GM19351 (cell line): Measurements from ENCODE around the gene MYL2.
"Not testable (repeated sequence)": the region's sequence is repeated elsewhere in the genome, so short reads cannot be mapped to it uniquely, and the experiment has no call there.

Experiments used
- ATAC-seq: cut with Tn5 transposase; IDR thresholded peaks from one replicate; pipeline ENCODE4 v1.9.1; 2021; ENCODE audit warnings: mild to moderate bottlenecking, moderate library complexity; ENCODE audit not compliant: unreplicated experiment

The MYL2 gene, protein sequence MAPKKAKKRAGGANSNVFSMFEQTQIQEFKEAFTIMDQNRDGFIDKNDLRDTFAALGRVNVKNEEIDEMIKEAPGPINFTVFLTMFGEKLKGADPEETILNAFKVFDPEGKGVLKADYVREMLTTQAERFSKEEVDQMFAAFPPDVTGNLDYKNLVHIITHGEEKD

DNA sequence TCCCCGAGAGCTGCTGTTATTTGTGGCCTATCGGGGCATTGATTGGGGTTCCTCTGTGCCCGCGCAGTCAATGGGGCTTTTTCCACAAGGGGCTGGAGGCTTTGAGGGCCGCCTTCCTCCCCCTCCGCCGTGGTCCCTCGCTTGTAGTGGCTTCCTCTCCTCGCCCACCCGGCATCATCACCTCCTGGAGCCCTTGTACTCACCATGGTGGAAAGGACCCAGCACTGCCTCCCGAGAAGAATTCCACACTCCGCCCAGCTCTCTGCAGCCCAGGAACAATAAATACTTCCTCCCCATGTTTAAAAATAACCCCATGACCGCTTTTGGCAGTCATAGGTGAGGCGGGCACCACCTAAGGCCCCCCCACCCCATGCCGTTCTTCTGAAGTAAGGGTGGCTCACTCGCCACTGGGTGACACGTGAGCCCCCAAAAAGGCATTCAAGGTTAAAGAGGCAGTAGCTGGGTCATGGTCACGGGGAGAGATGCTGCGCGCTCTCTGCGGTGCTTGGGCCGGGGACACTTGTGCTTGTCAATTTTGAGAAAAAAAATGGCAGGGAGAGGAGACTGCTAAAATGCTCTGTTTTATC lies at the start of gene MYL2:
Gene MYL2, minus strand, starts transcription at position 256 of the 587 bp plus-strand sequence. Its CDS starts 50 bp downstream, at position 206.
- ATAC-seq, result no peak

DNA sequence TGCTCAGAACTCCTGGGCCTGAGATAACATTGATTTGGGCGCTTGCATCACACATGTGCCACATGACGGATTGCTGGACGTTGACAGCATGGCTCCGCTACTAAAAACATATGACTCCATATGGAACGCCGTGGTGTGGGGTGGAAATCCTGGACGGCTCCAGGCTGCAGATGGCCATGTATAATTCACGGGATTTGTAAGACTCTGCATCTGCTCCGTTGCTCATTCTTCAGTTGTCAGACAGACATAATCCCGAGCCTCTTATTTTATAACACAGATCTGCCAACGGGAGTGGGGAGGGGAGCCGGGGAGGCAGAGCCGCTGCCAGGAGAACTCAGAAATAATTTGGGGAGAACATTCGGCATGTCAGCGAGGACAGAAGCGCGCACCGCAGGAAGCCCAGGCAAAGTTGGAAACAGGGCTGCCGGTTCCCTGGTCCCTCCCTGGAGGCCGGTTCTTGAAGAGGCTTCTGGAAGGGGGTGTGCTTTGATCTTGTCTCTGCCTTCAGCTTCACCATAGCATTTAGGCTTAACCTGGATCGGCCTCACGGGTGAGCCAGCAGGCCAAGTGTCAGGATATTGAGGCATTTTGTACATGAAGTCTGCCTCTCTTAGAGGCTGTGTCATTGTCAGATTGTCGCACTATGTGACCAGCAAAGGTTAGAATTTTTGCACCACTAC lies 45.8 kb upstream of the MYL2 start:
- no peak for ATAC-seq

DNA sequence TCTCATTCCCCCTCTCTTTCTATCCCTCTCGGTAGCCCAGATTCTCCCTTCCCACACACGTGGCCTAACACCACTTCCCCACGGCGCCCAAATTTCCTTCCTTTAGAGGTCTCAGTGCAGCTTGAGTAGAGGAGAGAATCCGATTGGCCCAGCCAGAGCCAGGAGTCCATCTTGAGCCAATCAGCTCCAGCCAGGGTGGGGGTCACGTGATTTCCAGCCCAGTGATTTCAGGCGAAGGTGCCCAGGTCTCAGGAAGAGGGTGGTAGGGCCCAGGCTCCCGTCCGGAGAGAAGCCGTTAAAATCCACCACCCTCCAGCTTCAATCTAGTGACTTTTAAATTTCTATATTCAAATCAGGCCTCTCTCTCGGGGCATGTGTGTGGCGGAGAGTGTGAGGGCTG lies 45.2 kb upstream of the MYL2 start:
- ATAC-seq, result no peak

DNA sequence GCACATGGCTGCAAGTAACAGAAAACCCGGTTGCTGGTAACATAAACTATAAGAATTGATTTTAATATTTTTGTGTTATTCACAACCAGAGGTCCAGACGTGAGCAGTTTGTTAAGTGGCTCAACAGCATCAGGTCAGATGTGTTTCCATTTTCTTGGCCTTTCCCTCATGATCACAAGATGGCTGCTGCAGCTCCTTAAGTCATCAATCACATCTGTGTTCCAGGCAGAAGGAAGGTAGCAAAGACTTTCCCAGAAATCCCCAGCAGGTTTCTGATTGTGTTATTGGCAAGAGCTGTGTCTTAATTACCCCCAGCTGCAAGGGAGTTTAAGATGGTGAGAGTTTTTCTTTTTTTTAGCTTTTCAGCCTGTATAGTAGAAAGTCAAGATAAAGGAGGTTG lies 40.4 kb upstream of the MYL2 start:
- ATAC-seq, result no peak

DNA sequence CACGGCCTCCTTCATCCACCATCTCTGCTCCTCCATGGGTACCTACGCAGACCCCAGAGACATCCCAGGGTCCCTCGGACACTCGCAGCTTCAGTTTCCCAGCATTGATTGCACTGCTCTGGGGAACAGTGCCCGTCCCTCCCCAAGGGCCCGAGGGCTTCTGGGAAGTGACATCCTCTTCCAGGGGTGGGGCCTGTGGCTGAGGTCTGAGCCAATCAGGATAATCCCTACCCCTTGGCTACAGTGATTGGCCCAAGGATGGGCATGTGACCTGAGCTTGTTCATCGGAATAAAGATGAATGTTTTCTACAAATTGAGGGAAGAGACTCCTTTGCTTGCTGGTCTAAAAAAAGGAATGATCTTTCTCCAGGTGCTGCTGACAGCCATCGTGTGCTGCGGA lies 37.3 kb upstream of the MYL2 start:
- no peak for ATAC-seq

DNA sequence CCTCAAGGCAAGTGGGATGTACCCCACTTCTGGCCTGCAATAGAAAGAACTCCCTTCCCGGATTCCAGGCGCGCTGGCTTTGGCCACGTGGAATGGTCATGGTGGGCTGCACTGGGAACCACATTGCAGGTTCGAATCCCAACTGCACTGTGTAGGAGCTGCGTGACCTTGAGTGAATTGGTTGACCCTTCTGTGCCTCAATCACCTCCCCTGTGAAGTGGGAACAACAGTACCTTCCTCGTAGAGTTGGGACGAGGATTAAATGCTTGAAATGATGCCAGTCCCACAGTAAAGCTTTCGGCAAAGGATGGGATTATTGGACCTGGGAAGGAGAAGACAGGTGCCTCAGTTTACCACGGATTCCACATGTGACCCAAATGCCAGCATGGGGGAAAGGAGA lies 36.8 kb upstream of the MYL2 start:
- no peak for ATAC-seq

DNA sequence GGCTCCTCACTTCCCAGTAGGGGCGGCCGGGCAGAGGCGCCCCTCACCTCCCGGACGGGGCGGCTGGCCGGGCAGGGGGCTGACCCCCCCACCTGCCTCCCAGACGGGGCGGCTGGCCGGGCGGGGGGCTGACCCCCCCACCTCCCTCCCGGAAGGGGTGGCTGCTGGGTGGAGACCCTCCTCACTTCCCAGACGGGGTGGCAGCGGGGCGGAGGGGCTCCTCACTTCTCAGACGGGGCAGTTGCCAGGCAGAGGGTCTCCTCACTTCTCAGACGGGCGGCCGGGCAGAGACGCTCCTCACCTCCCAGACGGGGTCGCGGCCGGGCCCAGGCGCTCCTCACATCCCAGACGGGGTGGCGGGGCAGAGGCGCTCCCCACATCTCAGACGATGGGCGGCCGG lies 30.5 kb upstream of the MYL2 start:
- ATAC-seq, result not testable (repeated sequence)

DNA sequence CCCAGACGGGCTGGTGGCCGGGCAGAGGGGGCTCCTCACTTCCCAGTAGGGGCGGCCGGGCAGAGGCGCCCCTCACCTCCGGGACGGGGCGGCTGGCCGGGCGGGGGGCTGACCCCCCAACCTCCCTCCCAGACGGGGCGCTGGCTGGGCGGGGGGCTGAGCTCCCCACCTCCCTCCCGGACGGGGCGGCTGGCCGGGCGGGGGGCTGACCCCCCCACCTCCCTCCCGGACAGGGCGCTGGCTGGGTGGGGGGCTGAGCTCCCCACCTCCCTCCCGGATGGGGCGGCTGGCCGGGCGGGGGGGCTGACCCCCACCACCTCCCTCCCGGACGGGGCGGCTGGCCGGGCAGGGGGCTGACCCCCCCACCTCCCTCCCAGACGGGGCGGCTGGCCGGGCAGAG lies 30.1 kb upstream of the MYL2 start:
- not testable (repeated sequence) for ATAC-seq

DNA sequence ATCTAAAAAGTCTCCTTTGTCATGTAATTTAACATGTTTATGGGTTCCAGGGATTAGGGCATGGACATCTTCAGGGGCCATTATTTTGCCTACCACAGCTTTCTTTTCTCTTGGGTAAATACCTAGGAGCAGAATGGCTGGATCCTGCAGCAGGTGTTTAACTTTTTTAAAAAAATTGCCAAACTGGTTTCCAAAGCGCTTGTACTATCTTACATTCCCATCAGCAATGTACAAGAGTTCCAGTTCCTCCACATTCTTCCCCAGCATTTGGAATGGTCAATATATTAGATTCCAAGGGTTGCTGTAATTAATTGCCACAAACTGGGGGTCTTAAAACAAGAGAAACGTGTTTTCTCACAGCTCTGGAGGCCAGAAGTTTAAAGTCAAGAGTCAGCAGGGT lies 27.7 kb upstream of the MYL2 start:
- ATAC-seq, result no peak

DNA sequence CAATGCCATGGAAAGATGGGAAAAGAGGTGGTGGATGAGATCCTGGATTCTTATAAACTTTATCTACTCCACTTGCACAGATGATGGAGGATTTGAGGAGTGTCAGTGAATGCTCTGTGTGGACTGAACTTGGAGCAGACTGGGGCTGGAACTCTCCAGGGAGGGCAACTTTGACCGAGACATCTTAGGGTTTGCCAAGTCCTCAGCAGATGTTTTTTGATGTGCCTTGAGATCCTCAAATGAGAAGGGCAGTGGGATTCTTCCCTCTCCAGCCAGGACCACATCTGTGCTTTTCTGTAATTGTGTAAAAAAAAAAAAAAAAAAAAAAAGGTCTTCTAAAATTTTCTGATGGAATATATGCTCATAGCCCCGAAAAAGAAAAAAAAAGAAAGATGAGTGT lies 23.0 kb upstream of the MYL2 start:
- no peak for ATAC-seq

DNA sequence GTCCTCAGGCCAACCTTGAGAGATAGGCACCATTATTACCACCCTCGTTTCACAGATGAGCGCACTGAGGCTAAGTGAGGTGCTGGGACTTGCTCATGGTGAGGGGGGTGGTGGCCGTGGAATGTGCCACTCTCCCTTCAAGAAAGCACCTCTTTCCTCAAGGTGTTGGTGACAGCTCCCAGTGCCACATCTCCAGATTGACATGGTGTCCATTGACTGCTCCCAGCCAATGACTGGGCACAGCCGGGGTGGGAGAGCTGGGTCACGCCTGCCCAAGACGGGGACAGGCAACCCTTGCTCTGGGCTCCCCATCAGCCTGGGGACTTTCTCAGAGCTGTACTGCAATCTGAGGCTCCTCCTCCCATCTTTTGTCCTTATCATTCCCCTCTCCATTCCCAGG lies 21.0 kb upstream of the MYL2 start:
- ATAC-seq, result no peak

DNA sequence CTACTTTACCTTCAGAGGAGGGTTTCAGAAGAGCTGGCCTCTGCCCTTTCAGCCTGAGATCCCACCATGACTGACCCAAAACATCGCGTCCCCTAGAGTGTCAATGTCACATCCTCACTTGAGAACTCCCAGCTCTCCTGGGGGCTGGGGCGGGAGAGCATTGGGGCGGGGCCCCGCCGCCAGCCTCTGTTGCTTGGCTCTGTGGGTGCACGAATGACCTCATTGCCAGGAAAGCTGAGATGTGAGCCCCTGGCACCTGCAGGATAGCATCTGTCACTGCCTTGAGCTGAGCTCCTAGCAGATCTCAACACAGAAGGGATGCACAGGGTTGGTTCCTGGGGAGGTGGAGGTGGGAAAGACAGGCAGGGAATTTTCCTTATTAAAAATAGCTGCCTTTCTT lies 20.6 kb upstream of the MYL2 start:
- ATAC-seq, result no peak

DNA sequence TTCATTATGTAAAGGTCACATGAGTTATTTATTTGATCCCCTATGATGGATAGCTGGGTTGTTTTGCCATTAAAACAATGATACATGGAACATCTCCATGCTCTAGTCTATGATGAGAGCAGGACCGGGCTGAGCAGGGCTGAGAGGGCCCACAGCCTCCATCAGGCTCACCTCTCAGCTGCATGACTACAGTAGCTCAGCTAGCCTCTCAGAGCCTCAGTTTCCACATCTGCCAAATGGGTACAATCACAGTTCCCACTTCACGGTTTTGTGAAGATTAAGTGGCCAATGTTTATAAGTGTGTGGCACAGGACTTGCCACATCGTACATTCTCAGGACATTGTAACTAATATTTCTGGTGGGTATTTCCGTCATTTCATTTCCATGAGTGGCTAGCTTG lies 19.9 kb upstream of the MYL2 start:
- no peak for ATAC-seq

DNA sequence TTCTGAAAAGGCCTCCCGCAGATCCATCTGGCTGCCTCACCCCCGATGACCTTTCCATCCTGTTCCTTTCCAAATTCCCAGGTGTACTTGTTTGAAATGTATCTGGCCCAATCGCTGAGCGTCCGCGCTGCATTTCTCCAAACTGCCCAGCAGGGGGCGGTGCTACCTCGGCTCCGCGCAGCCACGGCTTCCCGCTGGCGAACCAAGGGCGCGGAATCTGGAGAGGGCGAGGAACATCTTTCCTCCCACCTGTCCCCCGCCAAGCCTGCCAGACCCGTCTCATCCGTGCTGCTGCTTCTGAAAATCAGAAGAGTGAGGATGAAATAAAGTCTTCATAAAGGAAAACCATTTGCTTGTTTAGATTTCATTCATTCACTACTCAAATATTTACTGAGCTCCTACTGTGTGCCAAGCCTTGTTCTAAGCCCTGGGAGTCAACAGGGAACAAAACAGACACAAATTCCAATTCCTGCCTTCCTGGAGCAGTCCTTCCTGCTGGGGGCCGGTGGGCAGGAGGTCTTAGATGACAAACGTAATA lies 16.8 kb upstream of the MYL2 start:
- no peak for ATAC-seq

DNA sequence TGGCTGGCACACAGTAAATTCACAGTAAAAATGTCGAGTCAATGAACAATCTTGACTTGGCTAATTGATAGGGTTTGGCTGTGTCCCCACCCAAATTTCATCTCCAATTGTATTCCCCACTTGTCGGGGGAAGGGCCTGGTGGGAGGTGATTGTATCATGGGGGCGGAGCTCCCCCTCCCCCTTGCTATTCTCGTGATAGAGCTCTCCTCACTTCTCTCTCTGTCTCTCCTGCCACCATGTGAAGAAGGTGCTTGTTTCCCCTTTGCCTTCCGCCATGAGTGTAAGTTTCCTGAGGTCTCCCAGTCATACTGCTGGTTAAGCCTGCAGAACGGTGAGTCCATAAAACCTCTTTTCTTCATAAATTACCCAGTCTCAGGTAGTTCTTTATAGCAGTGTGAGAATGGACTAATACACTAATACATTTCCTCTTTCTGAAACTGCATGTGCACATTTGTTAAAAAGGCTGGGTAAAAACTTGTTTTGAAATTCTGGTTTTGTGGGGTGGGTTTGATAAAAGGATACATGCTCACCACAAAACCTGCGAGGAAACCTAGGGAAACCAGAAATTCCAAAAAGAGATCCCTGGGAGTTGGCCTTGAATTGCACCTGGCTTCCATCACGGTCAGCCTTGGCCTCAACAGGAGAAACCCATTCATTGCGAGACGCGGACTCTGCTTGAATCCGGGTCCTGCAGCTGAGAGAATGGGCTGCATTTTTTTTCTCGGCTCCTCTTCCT lies 16.2 kb upstream of the MYL2 start:
- ATAC-seq, result no peak

DNA sequence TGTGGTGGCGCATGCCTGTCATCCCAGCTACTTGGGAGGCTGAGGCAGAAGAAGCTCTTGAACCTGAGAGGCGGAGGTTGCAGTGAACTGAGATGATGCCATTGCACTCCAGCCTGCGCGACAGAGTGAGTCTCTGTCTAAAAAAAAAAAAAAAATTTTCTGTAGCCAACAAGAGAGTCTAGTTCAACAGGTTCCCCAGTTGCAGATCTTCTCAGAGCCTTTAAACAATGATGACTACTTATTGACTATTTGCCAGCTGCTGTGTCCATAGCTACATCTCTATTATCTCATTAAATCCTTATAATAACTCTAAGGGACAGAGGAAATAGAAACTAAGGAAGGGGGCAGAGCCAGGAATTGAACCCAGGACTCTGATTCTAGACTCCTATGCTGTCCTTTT lies 15.2 kb upstream of the MYL2 start:
- no peak for ATAC-seq

DNA sequence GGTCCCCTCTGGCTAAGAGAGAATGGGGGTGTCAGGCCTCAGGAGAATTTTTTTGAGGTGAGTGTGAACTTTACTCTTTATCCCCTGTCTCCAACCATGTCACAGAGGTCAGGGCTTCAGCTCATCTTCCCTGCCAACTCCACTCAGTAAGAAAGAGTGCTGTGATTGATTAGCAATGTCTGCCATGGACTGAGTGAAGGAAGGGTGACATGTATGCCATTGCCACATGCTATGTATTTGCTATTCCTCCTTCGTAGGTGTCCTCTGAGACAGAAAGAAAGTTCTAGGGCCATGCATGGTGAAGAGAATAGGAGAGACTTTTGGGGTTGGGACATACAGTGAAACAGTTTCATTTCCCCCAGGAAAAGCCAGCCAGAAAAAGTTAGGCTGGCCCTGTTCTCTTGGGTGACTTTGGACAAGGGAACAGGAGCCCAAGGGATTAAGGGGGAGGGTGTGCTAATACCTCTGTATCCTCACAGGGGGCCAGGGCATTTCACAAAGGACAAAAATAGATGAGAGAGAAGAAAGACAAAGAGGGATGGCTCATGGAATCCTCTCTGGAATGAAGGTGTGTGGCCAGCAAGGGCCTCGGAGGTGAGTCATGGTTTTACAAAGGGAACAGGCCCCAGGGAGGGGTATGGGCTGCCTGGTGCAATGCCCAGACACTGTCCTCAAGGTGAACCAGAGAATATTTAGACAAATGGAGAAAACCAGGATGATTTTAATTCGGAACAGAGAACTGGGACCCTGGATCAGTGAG lies 13.9 kb upstream of the MYL2 start:
- no peak for ATAC-seq

DNA sequence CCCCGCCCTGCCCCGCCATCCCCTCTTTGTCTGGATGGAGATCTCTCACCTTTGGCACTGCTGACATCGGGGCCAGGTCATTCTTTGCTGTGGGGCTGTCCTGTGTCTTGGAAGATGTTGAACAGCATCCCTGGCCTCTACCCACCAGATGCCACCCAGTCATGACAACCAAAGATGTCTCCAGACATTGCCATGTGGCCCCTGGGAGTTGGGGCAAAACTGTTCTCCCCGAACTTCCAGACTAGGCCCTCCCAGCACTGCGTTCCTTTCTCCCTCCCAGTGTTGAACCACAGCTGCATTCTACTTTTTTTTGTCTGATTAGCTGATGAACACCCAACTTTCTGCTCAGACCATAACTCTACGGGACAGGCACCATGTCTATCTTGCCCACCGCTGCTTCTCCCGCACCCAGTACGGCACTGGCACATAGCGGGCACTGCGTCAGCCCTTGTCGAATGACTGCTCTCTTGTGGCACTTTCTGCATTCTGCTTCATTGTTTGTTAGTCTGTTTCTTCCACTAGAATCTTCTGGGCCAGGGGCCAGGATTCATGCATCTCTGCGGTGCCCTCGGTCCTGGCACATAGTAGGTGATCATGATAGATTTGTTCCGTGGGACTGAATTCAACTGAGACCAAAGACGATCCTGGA lies 13.1 kb upstream of the MYL2 start:
- ATAC-seq, result no peak

DNA sequence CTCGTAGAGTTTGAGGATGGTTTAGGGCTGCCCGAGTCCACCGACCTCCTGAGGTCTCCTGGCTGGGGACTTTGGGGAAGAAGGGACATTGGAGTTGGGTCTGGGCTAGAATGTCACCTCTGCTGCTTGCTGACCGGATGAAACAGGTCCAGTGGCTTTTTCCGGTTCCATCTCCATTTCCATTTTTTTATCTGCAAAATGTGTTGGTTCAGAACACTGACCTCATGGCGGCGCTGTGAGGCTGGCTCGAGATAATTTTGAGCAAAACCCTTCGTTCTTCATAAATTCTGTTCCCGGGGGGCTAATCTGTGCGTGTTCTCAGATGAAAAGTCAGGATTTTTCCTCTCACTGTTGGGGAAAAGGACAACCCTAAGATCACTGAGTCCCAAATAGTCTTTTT lies 11.7 kb upstream of the MYL2 start:
- no peak for ATAC-seq

DNA sequence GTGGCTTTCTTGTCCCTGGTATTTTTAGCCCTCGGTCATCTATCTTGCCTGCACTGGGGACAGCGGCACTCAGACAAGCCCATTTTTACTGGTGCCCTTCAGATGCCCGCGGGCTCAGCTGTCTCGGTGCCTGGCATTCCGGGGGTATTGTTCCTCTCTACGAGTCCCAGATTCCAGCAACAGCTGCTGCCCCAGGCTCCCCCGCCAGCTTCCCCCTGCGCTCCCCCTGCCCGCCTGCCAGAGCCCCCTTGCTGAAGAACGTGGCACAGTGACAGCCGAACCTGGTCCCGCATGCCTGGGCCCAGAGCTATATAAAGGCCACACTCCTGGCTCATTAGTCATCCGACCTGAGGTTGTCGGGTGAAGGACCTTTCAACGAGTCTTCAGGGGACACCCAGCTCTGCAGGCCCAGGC lies 10.9 kb upstream of the MYL2 start:
- ATAC-seq, result no peak
